HG03095 (cell line): ENCODE results near the gene VSNL1.

Experiments
- ATAC-seq: cut with Tn5 transposase; IDR thresholded peaks from one replicate; pipeline ENCODE4 v1.9.1; 2021; ENCODE audit warnings: moderate library complexity; ENCODE audit not compliant: unreplicated experiment

Gene VSNL1

DNA sequence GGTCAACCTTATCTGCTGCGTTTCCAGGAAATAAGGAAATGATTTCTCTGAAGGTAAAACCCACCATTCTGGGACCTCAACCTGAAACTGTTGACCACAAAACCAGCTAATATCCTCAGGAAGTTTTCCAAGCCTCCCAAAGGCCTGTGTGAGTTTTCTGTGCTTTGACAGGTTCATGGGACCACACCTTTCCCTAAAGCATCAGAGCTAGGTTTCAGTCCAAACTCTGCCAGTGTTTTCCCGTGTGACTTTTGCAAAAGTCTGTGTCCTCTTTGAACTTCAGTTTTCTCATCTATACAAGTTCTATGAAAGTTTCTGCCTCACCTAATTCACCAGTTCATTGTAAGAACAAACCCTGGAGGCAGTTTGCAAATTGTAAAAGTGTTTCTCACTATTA is 39.8 kb downstream of the VSNL1 start:
- ATAC-seq = no peak

DNA sequence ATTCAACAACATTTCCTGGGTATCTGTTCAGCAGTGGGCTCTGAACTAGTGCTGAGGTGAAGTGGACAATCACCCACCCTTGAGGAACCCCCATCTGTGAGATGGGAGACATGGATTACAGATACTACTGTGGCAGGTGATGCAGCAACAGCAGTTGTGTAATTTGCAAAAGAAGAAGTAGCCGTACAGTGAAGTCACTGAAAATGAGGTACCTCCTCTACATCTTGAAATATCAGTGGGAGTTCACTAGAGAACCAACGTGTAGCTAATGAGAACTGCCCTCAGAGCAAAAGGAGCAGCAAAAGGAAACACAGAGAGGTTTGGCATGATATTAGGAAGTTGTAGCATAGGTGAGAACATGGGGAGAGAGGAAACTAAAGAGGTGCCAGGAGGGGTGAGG is 41.3 kb downstream of the VSNL1 start:
- ATAC-seq = no peak

DNA sequence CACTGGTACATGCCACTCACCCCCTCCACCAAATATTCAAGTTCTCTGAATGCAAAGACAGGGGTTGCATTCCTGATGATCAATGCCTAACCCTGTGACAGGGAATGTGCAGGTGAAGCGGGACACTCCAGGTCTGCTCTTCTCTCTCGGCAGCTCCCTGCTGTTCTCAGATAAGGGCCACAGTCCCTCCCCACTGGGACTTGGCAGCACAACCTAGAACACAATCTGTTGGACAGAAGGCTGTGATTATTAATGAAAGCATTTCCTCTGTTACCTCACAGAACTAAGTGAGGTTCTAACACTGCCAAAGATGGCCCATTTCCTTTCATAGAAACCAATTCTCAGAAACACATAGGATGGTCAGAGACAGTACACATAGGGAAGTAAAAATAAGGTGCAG is 42.7 kb downstream of the VSNL1 start:
- ATAC-seq = no peak

DNA sequence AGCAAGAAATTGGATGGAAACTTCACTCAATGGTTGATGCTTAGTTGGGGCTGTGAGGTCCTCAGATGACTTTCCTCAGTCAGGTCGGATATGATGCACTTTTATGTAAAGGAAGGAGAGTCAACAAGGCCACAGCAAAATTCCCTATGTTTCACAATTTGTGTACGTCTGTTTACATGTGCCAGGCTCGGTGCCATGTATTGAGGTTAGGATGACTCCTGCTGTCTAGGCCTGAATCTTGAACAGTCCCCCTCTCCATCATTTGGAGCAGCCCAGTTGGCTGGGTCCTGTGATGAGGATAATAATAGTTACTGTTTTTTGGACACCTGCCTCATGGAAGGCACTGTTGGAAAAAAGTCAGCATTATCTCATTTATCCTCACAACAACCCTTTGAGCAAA is 43.1 kb downstream of the VSNL1 start:
- ATAC-seq = no peak

DNA sequence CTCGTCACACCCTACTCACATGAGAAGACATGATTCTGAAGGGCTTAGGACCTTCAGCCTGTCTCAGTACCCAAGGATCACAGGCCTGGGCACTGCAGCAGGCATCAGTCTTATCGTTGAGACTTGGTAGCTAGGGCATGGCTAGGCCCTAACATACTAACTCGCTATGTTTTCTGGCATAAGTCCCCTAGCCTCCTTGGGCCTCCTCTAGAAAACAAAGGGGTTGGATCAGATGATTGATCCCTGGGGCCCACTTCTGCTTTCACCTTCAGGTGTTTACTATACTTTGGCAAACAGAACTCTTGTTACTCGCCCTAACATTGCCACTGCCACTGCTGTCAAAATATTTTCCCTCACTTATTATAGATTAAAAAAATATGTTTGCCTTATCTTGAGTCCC is 44.2 kb downstream of the VSNL1 start:
- no peak for ATAC-seq

DNA sequence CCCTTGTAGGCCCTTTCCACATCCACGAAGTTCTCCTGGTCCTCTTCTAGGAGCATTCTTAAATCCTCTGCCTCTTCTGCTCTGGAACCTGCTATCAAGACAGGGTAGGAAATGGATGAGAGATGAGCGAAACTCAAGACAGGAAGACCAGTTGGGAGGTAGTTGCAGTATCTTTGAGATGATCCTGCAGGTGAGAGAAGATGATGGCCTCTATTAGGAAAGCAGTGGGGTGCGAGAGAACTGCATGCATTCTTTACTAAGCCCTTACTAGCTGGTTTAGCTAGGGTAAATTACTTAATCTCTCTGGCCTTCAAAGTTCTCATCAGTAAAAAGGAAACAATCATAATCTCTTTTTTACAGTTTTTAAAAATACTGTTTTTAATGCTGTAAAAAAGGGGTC is 47.0 kb downstream of the VSNL1 start:
- no peak for ATAC-seq

DNA sequence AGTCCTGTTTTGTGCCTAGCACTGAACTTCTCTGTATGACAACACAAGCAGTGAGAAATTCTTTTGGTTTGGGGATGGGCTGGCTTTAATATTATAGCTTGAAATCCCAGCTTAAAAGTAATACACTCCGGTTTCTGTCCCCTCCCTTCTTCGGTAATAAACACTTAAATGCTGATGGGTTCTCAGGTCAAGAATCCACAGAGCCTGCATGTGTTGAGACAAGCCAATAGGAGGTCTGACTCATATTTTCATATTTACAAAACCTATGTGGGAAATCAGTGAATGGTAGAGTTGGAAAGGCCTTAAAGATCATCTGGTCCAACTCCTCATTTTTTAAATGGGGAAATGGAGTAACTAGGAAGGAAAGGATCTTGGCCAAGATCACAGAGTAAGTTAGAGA is 47.5 kb downstream of the VSNL1 start:
- no peak for ATAC-seq

DNA sequence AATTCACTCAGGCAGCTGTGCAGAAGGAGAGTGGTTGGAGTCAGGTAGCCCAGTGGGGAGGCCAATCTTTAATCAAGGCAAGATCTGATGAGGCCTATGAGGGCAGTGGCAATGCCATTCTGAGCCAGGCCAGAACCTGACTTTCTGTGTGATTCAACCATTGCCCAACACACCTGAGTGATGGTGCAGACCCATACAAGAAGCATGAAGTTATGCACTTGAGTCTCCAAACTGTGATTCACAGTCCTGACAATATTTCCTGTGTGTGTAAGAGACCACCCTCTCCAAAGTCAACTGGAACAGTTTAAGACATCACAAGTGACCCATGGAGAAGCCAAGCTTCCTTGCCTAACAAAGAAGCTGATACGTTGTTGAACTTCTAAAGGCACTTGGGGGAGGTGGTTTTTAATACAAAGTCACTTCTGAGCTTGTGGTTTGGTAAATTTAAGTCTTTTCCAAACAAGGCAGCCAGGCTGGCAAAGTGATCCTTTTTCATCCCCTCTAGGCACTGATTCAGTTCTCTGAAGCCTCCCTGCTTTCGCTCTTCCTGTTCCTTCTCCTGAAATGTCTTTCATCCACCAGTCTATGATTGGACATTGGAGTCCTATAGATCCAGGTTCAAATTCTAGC is 49.0 kb downstream of the VSNL1 start:
- ATAC-seq = no peak

DNA sequence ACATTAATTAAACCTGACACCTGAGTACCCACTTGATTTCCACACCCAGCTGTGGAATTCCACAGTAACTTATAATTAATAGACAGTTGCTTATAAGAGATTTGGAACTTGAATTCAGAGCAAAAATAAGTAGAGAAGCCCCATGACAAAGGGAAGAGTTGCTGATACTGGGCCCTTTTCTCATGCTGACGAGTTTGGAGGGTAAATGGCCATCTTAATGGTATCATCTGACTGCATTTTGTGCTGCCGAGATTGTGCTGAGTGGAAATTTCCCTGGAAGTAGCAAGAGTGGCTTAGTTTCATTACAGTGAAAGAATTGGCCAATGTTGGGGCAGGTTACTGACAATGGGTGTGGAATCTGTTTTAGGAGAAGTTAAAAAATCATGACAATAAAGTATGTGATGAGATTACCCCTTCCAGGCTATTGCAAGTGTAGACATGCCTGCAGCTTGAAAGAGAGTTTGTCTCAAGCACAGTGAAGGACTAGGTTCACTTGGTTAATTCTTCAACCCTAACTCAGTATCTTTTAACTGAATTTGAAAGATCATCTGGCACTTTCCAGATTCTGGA is 49.9 kb downstream of the VSNL1 start:
- no peak for ATAC-seq

DNA sequence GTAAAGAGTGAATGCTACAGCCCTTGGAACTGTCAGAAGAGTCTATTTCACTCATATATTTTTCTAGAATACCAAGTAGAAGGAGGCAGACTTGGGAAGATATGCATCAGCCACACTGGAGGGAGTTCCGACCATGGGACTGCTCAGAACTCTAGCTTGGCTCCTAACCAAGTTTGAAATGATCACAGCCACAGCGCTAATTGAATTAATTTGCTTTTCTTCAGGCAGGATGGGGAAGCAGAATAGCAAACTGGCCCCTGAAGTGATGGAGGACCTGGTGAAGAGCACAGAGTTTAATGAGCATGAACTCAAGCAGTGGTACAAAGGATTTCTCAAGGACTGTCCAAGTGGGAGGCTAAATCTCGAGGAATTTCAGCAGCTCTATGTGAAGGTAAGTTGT is 51.4 kb downstream of the VSNL1 start:
- no peak for ATAC-seq

DNA sequence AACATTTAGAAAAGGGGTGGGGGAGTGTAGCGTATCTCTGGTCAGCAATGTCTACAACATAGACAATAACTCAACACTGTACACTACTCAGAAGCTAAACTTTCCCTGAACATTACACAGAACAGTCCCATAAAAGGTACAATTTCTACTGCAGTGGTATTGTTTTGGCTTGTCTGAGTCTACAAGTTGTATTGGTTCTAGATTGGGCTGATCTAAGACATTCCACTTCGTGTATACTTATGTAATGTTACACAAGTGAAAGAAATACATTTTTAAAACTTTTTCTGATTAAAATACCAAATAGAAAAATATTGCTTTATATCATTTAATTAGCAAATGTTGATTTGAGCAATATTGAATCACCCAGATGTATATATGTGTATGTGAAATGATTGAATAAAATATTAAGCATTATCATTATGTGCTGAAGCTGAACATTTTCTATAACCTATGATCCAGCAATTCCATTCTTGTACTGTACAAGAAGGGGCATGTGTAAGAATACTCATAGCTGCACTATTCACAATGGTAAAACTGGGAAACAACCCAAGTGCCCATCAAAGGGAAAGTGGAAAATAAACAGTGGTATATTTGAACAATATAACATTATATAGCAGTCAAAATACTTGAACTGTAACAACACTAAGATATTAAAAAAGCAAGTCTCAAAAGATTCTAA is 52.4 kb downstream of the VSNL1 start:
- no peak for ATAC-seq

DNA sequence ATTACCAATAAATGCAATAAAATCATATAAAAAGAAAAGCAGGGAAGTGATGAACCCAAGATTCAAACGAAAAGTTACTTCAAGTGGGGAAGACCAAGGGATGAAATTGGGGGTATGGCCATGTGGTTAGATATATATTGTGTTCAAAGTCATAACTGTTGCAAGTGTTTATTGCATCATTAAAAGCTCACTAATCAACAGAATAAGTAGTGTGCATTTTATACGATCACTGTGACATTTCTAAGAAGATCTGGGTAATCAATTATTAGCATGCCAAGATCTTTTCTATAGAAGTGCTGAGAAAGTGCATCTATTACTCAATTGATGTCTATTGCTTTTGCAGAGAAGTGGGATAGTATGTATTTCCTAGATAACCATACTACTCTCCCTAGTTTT is 52.9 kb downstream of the VSNL1 start:
- ATAC-seq = no peak

DNA sequence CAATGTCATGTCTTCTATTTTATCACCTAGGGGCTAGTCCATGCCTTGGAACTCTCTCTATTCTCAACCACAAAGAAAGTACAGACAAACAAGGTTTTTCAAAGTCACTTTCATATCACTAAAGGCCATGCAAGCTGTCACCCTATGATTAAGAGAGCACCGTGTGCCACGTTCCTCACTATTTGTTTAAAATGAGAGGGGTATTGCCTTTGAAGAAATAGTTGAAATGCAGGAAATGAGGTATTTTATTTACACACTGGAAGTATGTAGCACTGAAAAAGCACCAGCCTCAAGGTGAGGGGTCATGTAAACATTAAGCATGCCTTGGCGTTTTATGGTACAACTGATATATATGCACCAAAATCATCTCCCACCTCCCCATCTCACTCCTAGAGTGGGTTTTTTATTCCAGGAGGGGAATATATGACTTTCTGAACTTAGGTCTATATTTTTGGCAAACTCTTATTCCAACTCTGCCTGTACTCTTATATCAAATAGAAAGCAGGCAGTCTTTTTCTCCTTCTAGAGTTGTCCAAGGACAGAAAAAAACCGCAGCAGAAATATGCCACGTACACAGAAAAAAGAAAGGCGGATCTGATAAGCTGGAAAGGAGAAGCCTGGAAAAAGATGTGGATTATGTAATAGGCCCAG is 53.5 kb downstream of the VSNL1 start:
- ATAC-seq = no peak

DNA sequence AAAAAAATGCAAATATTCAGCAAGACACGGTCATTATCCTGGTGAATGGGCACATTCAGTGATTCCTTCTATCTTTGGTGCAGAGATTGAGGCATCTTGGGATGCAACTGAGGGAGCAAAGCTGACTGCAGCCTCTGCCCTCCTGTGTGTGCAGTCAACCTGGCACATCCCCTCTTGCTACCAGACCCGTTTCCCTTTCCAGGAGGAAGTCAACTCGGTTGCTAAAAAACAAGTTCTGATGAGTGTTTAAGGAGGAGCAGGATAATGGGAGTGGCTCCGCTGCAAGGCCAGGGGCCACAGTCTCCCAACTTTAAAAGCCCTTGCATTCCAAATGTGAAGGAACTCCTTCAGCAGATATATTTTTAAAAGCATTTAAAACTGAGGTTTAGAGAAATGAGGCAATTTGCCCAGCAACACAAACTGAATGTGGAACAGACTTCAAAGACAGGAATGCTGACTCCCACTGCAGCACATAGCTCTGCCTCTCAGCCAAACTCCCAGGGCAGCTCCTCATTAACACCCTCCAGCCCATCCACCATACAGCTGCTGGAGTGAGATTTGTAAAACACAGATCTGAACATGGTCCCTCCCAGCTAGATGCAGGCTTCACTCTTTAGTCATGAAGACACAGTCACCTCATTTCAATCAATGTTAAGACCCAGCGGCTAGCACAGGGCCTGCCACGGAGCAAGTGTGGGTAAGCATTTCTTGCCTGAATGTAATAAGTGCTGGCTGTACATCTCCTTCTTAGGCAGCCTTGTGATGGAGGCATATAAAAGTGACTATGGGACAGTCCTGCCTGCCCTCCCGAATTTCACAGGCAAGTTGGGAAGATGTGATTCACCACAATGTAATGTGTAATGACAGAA is 54.3 kb downstream of the VSNL1 start:
- ATAC-seq = no peak

DNA sequence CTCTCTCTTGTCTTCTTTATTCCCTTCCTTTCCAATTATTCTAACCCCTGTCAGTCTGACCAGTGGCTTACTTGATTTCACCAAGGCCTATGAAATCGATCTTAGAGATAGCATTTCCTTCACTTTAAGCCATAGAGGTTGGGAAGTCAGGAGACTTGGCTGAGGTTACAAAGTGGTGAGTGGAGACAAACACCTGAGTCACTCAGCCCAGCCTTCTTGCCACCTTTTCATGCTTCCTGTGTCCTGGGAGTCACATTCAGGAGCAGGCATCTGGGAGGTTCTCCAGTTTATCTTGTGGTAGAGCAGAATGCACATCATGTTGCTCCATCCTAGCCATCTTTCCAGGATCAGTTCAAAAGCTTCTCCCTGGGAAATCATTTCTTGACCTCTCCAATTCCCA is 59.1 kb downstream of the VSNL1 start:
- ATAC-seq = no peak

DNA sequence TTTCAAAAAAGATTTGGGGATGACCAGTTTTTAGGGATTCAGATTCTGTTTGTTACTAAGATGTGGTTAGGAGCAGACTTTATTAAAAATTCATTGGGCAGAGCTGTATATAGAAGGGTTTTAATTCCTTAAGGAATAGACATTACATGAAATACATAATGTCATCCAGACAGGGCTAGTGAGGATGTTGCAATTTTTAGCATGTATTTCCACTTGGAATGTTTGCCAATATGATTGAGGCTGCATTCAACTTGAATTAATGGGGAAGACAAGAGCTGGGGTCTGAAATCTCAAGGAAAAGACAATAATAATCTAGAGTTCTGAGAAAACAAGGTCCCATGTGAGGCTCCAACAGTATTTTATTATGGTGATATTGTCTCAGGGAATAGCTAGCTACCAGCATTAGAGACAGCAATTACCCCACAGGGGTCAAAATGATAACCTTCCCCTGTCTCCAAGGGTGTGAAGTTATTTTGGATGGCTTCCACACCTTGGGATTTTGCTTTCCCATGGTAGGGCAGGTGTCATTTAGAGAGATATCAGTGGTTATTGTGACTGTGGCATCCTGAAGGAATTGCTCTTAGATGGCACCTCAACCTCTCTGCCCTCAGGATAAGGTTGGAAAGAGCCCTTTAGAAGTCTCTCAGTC is 60.2 kb downstream of the VSNL1 start:
- ATAC-seq = no peak

DNA sequence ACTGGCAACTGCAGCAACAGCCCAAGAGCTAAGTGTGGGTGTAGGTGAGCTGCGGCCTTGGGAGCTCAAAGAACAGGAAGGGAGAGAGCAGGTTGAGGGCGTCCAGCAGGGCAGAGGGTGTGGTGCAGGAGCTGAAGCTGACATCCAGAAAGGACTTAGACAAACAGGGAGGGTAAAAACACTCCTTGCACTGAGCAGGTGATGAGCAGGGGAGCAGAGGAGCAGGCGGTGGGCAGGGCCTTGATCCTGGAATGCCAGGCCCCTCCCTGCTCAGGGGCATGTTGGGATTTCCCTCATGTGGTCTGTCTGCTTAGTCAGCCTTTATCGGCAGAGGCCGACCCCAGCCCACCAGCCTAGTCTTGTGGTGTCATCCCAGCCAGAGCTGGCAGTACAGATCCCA is 63.6 kb downstream of the VSNL1 start:
- no peak for ATAC-seq

DNA sequence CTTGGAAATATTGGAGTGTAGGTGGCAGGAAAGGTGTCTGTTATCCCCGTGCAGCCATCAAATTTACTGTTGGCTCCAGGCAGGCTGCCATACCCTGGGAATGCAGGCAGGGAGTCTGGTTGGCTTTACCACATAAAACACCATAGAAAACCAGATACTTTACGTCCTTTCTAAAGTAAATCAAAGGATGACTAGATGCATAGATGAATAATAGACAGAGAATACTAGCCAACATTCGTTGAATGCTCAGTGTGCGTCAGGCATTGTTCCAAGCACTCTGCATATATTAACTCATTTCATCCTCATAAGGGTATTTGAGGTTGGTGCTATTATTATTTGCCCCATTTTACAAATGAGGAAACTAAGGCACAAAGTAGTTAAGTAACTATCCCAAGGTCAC is 65.2 kb downstream of the VSNL1 start:
- ATAC-seq = no peak

DNA sequence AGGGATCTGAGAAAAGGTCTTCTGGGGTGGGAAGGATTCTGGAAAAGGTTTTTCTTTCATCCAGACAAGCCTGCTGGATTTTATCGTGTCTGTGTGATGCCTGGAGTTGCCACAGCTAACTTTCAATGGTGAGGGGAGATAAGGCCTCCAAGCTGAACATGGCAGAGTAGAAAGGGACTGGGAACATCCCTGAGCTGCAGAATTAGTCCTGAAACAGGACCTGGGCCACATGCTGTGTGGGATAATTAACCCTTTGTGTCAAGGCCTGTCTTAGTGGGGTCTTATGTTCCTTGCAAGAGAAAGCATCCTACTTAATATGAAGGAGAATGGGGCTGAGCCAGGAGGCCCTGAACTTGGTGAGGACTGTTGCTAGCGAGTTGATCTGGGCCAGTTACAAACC is 66.4 kb downstream of the VSNL1 start:
- ATAC-seq = no peak

DNA sequence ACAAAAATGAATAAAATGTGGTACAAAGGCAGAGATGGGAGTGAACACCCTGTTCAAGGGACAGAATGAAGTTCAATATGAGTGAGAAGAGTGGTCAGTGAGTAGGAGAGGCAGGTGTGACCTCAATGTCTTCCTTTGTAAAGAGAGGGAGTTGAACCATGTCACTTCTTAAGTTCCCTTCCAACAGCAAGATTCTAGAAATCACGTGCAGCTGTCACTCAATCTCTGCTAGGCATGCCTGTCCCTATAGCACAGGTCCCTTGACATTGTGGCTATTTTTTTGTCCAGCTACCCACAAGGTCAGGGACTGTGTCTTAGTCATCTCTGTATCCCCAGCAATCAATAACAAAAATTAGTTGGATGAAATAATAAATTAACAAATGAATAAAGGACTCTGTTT is 66.9 kb downstream of the VSNL1 start:
- no peak for ATAC-seq

DNA sequence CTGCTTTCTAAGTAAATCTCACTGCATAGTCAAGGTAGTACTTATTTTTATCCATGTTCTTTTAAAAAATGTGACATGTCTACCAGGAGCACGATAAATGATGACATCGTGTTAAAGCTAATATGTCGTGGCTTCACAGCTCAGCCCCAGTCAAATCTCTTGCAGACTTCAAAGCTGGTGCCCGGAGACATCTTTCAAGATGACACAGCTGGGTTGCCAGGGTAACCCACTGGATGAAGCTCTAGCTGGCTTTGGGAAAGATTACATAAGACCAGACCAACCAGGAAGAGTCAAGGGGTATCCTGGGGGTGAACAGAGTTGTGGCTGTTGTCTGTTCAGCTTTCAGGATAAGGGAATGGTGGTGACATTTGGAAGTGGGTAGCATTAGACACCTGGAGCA is 67.8 kb downstream of the VSNL1 start:
- ATAC-seq = no peak
